Stimulated activated CD4-positive, alpha-beta T cell treated with anti-CD3 and anti-CD28 coated beads, Interleukin-4, amount 100 ng/mL, for 48 hours (primary cell): ENCODE measurements around the gene GPS1.

Source experiments
- DNase-seq, 2 donors: peaks; one replicate each; pipeline ENCODE4 v3.0.0-alpha.2; 2020; ENCODE audit warnings: low read depth in 2 of 2

GPS1 gene

DNA sequence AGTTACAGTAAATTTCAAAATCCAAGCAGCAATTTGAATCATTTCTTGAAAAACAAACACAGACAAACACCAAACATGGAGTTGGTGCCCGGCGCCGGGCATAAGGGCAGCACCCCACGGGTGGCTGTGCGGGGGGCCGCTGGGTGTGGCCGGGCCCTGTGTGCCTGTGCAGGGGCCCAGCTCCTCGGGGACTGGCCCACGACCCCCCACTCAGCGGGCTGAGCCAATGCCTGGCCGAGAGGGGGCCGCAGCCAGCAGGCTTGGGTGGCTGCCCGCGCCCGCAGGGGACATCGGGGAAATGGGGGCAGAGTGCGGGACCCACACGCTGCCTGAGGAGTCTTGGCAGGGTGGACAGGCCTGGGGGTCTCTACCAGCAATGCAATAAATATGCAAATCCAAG is 26.7 kb downstream of the GPS1 start:
- DNase-seq, result no peak

DNA sequence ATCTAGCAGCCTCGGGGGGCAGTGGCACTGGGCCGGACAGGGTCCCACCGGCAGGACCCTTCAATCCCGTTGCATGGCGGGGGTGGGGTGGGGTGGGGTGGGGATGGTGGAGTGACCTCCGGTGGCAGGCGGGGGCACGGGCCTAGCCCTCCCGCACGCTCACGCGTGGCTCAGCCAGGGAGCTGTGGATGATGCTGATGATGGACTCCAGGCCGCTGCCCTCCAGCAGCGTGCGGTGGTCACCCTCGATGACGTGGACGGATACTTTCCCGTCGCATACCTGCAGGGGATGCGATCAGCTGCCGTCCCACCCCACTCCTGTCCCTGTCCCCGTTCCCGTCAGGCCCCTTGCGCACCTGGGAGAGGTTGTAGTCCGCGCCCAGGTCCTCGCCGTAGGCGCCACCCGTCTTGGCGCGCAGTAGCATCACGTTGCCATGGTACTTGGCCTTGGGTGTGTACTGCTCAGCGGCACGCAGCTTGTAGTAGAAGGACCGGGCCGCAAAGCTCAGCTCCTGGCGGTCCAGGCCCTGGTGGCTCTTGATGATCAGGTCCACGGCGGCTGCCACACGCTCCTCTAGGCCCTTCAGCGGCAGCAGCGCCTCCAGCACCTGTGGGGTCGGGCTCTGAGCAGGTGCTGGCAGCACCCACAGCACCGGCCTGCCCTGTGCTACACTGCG is 27.4 kb downstream of the GPS1 start:
- DNase-seq, result no peak

DNA sequence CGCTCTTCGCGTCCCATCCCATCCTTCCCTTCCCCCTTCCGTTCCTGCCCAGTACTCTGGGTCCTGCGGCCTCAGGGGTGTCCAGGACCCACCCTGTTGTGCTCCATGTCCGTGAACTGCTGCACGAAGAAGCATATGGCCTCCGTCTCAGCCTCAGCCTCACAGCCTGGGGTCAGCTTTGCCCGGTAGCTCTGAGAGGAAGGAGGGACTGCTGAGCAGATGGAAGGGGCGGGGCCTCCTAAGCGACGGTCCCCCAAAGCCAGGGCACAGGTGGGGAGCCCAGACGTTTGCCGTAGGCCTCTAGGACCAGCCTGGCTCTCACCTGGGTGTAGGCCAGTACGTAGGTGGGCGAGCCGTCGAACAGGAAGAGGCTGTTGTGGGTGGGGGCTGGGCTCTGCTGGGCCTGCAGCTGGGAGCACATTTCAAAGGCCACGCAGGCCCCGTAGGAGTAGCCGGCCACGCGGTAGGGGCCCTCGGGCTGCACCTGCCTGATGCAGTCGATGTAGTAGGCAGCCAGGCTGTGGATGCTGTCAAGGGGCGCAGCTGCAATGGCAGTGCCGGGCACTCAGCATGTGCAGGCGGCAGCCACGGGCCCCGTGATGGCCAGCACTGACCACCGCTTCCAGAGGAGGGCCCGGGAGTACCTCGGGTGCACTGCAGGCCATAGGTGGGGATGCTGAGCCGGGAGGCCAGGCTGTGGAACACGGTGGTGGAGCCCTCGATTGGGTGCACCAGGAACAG is 28.5 kb downstream of the GPS1 start:
- no peak for DNase-seq

DNA sequence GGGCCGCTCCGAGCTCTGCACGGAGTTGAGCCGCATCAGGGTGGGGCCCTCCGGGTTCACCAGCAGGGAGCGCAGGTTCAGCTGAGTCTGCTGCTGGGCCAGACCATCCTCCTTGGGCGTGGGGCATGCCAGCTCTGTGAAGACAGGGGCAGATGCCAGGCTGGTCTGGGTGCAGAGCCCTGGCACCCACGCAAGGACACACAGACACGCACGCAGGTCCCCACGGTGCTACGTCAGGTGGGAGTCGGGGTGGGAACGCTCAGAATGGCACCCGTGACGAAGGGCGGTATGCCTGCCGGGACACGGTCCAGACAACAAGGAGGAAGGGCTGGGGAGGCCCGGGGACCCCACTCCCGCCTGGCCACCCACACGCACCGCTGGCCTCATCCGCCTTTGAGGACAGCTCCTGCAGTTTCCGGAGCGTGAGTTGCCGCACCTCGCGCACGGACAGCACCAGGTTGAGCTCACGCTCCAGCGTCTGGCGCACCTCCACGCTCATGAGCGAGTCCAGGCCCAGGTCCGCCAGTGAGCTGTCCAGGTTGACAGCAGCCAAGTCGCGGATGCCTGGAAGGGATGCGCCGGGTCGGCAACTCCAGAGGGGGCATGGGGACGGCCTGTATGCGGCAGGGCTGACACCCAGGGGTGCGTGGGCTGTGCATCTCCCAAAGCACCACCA is 29.2 kb downstream of the GPS1 start:
- no peak for DNase-seq

DNA sequence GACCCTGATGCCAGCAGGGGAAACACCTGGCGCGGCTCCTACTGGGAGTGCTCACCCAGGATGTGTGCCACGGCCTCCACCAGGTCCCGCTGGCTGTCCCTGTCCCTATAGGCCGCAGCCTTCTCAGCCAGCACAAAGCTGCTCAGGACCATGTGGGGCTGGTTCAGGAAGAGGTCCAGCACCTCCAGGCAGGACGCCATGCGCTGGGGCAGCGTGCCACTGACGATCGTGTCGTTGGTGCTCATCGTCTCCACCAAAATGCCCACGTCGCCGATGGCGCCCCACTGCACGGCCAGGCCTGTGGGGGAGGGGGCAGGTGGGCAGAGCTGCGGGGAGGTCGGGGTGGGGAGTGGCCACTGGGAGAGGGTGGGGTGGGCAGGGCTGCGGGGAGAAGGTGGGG is 29.8 kb downstream of the GPS1 start:
- DNase-seq, result no peak

DNA sequence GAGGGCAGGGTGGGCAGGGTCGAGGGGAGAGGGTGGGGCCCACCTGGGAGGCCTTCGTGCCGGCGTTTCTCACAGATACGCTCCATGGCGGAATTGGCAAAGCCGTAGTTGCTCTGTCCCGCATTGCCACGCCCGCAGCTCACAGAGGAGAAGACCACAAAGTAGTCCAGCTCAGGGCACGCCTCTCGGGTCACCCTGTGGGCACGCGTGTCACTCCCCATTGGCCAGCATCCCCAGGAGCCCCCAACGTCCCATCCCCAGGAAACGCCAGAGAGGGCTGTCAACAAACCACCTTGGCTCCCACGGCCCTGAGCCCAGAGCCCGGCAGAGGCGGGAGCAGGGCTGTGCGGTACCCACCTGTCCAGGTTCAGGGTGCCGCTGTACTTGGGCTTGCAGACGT is 30.3 kb downstream of the GPS1 start:
- no peak for DNase-seq

DNA sequence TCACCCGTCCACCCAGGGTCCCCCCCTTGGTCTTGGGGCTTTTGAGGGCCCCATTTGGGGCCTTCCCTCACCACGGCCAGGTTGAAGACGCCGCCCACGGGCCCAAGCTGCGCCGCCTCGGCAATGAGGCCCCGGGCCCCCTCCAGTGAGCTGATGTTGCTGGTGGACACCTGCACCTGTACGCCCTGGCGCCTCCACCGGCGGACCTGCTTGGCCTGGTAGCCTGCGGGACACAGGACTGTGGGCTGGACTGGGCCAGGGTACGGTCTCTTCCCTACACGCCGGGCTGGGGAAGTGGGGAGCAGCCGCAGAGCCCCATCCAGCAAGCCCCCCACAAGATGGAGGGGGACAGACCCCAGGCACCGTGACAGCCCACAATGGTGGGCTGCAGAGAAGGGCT is 30.8 kb downstream of the GPS1 start:
- no peak for DNase-seq

DNA sequence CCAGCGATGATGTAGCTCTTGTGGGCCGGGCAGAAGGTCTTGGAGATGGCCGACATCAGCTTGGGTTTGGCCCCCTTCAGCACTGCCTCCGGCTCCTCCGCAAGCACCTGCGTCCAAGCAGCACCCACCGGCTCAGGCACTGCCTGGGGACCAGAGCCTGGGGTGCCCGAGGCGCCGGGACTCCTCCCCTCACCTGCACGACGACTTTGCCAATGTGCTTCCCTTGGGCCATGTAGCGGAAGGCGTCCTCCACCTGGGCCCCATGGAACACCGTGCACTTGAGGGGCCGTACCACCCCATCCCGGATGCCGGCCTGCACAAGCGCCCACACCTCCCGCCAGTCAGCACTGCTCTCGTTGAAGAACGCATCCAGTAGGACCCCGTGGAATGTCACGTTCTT is 31.3 kb downstream of the GPS1 start:
- no peak for DNase-seq

DNA sequence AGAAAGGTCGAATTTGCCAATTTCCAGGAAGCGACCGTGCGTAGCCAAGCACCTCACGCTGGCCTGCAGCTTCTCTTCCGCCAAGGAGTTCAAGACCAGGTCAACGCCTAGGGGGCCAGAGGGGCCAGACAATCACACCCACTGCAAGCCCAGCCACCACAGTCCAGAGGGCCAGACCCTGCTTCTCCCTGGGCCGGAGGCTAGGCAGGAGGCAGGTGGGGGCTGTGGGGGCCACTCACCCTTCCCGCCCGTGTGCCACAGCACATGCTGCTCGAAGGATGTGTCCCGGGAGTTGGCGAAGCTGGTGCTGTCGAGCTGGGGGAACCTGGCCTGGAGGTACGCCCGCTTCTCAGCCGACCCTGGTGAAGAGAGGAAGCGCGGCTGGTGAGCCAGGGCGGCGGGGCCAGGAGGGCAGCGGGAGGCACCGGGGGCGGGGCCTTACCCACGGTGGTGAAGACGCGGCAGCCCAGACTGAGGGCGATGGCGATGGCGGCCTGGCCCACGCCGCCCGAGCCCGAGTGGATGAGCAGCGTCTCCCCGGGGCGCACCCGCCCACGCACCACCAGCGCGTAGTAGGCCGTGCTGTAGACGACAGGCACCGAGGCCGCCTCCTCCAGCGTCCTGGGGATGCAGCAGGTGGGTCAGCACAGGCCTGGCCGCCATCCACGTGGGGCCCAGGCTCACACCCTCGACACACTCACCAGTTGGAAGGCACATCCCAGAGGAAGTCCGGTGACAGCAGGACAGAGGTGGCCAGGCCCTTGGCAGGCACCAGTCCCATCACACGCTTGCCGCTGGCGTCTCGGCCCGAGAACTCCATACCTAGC is 32.0 kb downstream of the GPS1 start:
- no peak for DNase-seq

DNA sequence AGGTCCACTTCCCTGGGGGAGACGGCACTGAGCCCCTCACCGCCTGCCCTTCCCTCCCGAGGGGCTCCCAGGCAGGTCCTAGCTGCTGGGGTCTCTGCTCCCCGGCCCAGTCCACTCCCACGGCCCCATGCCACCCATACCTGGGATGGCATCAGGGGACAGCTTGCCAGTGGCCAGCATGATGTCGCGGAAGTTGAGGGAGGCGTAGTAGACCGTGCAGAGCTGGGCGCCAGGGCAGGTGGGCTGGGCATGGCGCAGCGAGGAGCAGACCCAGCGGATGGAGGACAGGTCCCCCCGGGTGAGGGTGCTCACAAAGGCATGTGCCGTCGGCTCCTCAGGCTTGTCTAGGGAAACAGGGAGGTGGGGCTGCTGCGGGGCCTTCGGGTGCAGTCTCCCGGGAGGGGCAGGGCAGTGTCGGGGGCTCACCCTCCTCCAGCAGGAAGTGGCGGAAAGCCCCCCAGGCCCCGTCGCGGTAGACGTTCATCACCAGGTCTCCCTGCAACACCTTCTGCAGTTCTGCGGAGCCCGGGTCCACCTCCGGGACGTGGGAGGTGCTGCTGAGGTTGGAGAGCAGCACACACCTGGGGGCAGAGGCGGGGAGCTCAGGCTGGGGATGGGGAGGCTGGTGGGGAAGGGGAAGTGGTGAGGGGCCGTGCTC is 32.8 kb downstream of the GPS1 start:
- no peak for DNase-seq

DNA sequence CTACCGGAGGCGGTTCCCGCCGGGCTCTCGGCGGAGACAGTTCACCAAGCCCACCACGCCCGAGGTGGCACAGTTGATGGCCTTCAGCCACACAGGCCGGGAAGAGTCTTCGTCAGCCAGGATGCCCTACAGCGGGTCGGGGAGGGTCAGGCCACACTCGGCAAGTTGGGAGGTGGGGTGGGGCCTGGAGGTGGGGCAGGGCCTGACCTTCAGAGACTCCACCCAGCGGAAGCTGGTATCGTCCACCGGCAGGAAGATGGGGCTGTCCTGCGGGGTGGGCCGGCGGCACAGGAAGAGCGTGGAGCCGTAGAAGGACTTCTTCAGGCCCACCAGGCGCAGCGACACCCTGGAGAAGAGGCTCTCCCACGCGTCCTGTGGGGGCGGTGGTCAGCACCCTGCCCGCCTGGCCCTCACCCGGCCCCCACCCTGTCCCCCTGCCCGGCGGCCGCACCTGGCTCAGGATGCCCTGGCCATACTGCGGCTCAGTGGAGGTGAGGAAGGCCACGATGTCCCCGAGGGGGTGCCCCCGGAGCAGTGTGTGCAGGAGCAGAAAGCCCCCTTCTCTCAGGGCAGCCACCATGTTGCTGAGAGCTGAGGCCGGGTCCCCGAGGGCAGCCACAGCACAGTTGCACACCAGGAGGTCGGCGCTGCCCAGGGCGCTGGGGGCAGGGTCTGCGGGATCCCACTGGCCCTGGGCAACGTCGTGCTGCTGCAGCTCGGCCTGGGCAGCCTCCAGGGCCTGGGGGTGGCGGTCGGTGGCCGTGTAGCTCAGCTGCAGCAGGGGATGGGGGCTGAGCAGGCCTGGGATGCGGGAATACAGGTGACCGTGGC is 33.5 kb downstream of the GPS1 start:
- no peak for DNase-seq

DNA sequence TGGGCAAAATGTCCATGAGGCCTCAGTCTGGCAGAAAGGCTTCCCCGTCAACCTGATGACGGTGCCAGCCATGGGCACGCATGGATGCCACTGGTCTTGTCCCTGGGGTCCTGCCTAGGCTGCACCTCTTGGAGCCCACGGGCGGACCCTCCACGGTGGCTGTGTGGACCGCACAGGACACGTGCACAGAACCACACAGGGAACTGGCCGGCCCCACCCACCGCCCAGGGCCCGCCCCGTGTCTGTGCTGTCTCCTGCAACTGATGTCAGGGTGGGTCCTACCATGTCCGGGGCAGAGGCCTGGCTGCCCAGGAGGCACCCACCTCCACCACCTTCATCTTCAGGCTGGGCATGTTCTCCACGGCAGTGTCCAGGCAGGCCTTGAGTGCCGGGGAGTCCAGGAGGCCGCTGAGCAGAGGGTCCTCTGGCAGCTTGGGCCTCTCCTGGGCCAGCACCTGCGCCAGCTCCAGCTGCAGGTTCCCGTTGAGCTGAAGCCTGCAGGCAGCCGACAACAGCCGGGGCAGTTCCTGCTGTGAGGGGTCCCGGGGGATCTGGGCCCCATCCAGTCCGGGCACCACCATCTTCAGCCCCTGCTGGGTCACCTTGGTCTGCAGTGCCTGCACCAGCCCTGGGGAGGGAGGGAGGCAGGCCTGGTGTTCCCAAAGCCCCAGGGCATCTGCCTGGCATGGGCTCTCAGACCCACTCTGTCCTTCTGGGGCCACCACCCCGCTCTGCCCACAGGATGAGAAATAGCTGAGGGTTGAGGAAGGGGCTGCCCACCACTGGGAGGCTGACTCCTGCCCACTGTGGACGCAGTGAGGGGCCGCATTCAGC is 34.5 kb downstream of the GPS1 start:
- no peak for DNase-seq

DNA sequence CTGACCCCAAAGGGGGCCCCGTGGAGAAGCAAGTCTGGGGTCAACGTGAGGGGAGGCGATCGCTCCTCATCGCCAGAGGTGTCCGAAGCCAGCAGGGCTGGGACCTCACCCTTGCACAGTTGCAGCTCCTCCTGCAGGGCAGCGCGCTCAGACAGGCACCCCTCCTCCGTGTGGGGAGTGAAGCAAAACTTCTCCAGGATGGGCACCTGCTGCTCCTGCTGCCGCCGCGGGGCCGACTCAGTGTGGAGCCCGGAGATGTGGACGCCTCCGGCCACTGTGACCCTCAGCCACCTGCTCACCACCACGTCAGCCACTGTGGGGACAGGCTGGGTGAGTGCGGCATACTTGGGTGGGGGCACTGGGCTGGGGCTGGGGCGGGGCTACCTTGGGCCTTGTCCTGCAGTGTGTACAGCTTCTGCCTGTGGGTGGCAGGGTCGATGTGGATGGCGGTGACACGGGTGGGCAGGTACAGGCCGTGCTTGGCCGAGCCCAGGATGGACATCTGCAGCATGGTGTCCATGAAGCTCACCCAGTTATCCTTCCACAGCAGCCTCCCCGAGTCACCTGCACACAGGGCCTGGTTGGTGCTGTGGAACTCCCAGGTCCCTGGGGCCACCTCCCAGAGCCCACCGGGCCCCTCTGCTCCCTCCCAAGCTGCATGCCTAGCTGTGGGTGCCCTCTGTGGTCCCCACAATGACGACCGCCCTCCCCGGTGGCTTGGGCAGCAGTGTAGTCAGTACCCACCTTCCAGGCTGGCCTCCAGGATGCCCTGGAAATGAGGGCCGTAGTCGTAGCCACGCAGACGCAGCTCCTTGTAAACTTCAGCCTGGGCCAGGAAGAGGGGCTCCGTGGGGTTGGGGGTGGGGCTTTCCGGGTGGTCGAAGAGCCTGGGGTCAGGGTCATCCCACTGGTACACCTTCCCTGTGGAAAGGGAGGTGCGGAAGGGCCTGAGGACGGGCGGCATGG is 35.5 kb downstream of the GPS1 start:
- DNase-seq, result no peak

DNA sequence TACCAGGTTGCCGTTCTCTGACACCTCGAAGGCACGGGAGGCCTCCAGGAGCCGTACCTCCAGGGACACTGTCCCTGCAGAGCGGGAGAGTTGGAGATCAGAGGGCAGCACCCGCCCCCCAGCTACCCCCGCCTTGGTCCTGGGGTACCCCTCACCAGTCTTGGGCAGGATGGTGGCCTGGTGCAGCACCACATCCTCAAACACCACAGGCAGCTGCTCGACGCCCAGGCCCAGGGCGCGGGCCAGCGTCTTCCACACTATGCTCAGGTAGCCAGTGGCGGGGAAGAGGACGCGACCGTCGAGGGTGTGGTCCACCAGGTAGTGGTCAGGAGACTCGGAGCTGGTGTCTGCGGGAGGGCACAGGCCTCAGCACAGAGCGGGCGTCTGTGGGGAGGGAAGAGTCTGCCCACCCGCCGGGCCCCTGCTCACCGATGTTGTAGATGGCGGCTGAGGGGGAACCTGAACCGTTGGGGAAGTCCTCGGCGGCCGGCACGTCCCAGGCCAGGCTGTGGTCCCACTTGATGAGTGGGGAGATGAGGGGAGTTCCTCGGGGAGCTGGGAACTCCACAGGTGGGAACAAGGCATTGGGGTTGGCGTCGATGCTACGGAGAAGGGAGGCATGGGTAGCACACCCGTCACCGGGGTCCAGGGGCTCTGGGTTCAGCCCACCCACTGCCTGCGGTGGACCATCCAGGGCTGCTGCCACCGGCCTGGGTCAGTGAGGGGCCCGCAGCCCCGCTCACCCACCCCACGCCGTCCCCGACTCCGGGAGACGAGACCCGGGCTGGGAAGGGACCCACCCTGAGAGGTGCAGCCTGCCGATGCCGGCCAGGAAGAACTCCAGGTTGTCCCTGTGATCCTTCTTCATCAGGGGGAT is 36.5 kb downstream of the GPS1 start:
- DNase-seq, result no peak

DNA sequence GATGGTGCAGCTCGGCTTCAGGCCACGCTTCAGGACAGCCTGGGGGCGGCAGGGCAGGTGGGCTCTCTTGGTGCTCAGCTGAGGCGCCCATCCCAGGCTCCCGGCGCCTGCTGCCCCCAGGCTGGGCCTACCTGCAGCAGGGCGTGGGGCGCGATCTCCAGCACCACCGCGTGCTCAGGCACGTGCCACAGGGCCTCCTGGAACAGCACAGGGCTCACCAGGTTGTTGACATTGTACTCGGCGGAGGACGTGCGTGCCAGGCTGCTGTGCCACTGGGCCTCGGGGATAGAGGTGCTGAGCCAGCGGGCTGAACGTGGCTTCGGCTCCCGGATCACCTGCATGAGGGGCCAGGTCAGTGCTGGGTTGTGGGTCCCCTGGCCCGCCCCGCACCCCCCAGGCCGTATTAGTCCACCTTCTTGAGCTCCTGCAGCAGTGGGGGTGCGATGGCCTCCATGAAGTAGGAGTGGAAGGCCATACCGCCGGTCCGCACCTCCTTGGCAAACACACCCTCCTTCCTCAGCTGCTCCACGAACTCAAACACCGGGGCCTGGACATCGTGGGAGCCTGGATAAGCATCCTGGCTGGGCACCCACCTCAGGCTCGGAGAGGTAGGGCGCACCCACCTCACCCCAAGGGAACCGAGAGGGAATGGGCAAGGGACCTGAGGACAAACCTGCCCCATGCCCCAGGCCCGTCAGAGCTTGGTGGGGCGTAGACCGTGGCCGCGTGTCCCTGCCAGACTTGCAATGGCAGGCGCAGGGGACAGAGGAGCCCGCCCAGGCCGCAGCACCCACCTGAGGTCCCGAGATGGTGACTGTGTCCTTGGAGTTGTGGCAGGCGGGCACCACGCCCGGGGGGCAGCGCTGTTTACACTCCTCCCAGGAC is 37.4 kb downstream of the GPS1 start:
- no peak for DNase-seq

DNA sequence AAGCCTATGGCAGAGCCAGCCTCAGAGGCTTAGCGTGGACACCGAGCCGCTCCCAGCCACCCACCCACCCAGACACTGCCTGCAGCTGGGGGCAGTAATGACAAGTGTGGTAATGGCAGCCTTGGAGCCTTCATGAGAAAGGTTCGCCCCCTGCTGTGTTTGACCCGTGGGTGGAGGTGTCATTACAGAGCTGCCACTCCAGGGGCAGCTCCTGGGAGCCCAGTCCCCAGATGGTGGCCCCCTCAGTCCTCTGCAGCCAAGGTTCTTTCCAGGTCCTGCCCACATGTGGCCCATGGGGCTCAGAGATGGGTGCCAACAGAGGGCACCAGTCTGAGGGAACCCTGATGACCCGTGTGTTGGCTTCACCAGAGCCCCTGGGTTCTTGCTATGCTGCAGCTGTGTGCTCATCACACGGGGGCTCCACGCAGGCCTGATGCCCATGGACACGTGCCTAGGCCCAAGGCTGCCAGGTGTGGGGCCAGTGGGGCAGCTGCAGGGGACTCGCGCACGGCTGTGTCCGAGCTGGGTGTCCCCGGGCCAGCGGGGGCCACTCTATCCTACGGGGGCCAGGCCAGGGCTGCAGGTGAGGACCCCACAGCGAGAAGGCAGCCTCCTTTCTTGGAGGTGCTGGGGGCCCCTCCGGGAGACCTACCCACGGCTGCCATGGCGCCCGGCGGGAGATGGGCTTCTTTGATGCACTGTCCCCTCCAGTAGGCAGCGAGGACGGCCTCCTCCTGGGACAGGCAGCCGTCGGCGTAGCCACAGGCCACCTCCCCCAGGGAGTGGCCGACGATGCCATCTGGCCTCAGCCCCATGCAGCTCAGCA is 38.2 kb downstream of the GPS1 start:
- DNase-seq, result no peak
